ENCODE measurements around the gene MAG. TPM values are rescaled to one million over a fixed set of nuclear protein-coding genes. Genes with fewer than 3 reads are reported as not detected.

MAG gene
- total and polyA plus RNA-seq, 2 of the 8 experiments (the other 6 are each of a cell fraction or from before 2014, with no cell fraction given) = 0.20 to 1.3 TPM

DNA sequence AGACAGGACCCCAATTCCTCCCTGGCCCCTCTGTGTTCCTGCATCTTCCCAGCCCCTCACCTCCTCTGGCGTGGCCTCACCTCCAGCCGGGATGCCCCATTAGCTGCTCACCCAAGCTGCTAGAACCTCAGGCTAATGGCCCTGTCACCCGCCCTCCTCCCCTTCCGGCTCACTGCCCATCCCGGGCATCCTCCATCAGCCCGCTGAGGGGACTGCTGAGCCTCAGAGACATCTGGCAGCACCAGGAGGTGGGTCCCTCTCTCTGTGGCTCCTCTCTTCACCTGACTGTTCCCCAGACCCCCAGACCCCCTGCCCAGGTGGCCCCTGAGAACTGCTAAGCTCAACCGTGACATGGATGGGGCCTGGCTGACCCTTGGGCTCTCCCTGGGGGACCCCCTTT is 58.6 kb downstream of the MAG start (continued):
- TF ChIP-seq CTCF (IDR thresholded peaks at IDR 0.05; ENCODE audit: control extremely low read depth in 1 of 3, insufficient read depth in 1 of 3, low read depth in 1 of 3, low read length in 3 of 3) = no peak
- TF ChIP-seq CTBP2 (IDR thresholded peaks at IDR 0.05; ENCODE audit: borderline replicate concordance, insufficient read depth, insufficient read length, low read length) = no peak
- no peak for TF ChIP-seq SAP30 (IDR thresholded peaks at IDR 0.05; ENCODE audit: insufficient read depth, insufficient replicate concordance, low read length)

All from H1 (cell line).